Ascending aorta (tissue), 2 donors: ENCODE results near the gene TMEM196. TPM values are rescaled to one million over a fixed set of nuclear protein-coding genes. Genes with fewer than 3 reads are reported as not detected.

Experiments
- DNase-seq, 2 donors: peaks; one replicate each; pipeline ENCODE4 v3.0.0-alpha.2; 2019; ENCODE audit warnings: low spot score in 2 of 2
- H3K27ac ChIP-seq, 2 donors: fragments of 200-600 bp; sonication (generic); one replicate each; pipeline ENCODE4 v1.5.1; 2016 to 2017; ENCODE audit warnings: mild to moderate bottlenecking in 1 of 2
- H3K27me3 ChIP-seq: fragments of 200-600 bp; sonication (generic); one replicate; pipeline ENCODE4 v1.5.1; 2017
- H3K36me3 ChIP-seq, 2 donors: fragments of 200-600 bp; sonication (generic); one replicate each; pipeline ENCODE4 v1.5.1; 2016
- H3K4me1 ChIP-seq, 2 donors: fragments of 200-600 bp; sonication (generic); one replicate each; pipeline ENCODE4 v1.5.1; 2016 to 2017; ENCODE audit warnings: mild to moderate bottlenecking in 1 of 2
- H3K4me3 ChIP-seq, 2 donors: fragments of 200-600 bp; sonication (generic); one replicate each; pipeline ENCODE4 v1.5.1; 2016 to 2017; ENCODE audit warnings: mild to moderate bottlenecking in 1 of 2
- H3K9me3 ChIP-seq, 2 donors: fragments of 200-600 bp; sonication (generic); one replicate each; pipeline ENCODE4 v1.5.1; 2016
- CTCF ChIP-seq, 3 experiments: fragments of 200-600 bp in 2 of 3; fragments of 450-650 bp in 1 of 3; sonication (generic) in 2 of 3; IDR thresholded peaks; one replicate each; pipeline ENCODE4 v1.5.1; 2016 to 2019; ENCODE audit warnings: antibody characterized with exemption in 3 of 3, mild to moderate bottlenecking in 1 of 3, moderate library complexity in 1 of 3
- intact Hi-C: fragments of 100-400 bp; cut with DNase I; formaldehyde crosslinking; loops from one replicate; pipeline ENCODE4 v1.15.1; 2023
- total RNA-seq: library from RNA; depleted of rRNA; stranded (reverse); fragments of >200 nt; gene quantifications from one replicate; pipeline ENCODE4 v1.1.0, GENCODE V29; 2016

TMEM196 gene
- total RNA-seq, 1 donor from 2014 or later, result not detected

- TF ChIP-seq CTCF (IDR thresholded peaks at IDR 0.05), result no peak
- Histone ChIP-seq H3K9me3 (no peaks in the 10 kb centered on the region), H3K27ac (no peak overlapping the region), H3K4me1 (no peaks in the 10 kb centered on the region), H3K4me3 (no peak overlapping the region), H3K27me3 (no peaks in the 10 kb centered on the region), H3K36me3 (no peaks in the 10 kb centered on the region)
- intact Hi-C loops, result no loop called here
- DNase-seq, result no peak
These were observed 44.7 kb downstream of the TMEM196 start for GRCh38 chr7:19728716-19729115.

GRCh38 chr7:19725770-19726169, 47.6 kb downstream of the TMEM196 start:
- H3K27me3 ChIP-seq, result no peaks in the 10 kb centered on the region
- no peak for DNase-seq
- H3K36me3 ChIP-seq, result no peaks in the 10 kb centered on the region
- H3K4me1 ChIP-seq, result no peaks in the 10 kb centered on the region
- no peak overlapping the region for H3K4me3 ChIP-seq
- TF ChIP-seq CTCF (IDR thresholded peaks at IDR 0.05), result no peak
- no peaks in the 10 kb centered on the region for H3K9me3 ChIP-seq
- H3K27ac ChIP-seq, result no peak overlapping the region
- intact Hi-C loops, result no loop called here

GRCh38 chr7:19715499-19715898, 57.9 kb downstream of the TMEM196 start:
- intact Hi-C loops, result loop anchor here (2.0 kb wide), 1 partner anchor 883 kb away; no protein-coding TSS in a partner anchor

GRCh38 chr7:19713676-19714075, 59.7 kb downstream of the TMEM196 start:
- Histone ChIP-seq H3K9me3 (no peaks in the 10 kb centered on the region), H3K27ac (no peak overlapping the region), H3K4me3 (no peak overlapping the region), H3K36me3 (no peaks in the 10 kb centered on the region), H3K4me1 (peaks cover 0 to 3% of the 10 kb centered on the region in 2 donors), H3K27me3 (no peaks in the 10 kb centered on the region)
- DNase-seq, result no peak
- TF ChIP-seq CTCF (IDR thresholded peaks at IDR 0.05), result peak in 2 of 3 experiments; percentile 56 to 58
- intact Hi-C loops, result loop anchor here (2.0 kb wide), 1 partner anchor 885 kb away; no protein-coding TSS in a partner anchor

More at GRCh38 chr7:19715499-19715898, 57.9 kb downstream of the TMEM196 start:
- Histone ChIP-seq H3K27ac (no peak overlapping the region), H3K4me3 (no peak overlapping the region), H3K27me3 (no peaks in the 10 kb centered on the region), H3K9me3 (no peaks in the 10 kb centered on the region), H3K4me1 (no peaks in the 10 kb centered on the region), H3K36me3 (no peaks in the 10 kb centered on the region)
- no peak for DNase-seq
- TF ChIP-seq CTCF (IDR thresholded peaks at IDR 0.05), result no peak

GRCh38 chr7:19709249-19709578, 64.2 kb downstream of the TMEM196 start:
- Histone ChIP-seq H3K9me3 (no peaks in the 10 kb centered on the region), H3K4me3 (peak overlapping the region; percentile 87 to 91), H3K4me1 (peaks cover 0 to 3% of the 10 kb centered on the region in 2 donors), H3K36me3 (no peaks in the 10 kb centered on the region), H3K27ac (peak overlapping the region; percentile 9 to 56), H3K27me3 (no peaks in the 10 kb centered on the region)
- TF ChIP-seq CTCF (IDR thresholded peaks at IDR 0.05), result no peak
- DNase-seq, result no peak
- intact Hi-C loops, result no loop called here
